DOHH2 (cell line): Measurements from ENCODE around the gene COQ4.
A peak's percentile ranks its signal among the peaks of the same experiment; 100 is the strongest.

ENCODE experiments used
- H3F3A ChIP-seq: fragments of 200-600 bp; sonication (generic), shearing (Covaris generic); 2 replicates; pipeline ENCODE4 v1.6.0; 2016; ENCODE audit warnings: antibody characterized with exemption, mild to moderate bottlenecking; ENCODE audit not compliant: control insufficient read depth, insufficient read depth
- H3K27ac ChIP-seq: fragments of 200-600 bp; sonication (generic); 2 replicates; pipeline ENCODE4 v1.5.1; 2014; ENCODE audit warnings: low read depth, mild to moderate bottlenecking, low read length, moderate library complexity
- H3K27me3 ChIP-seq: fragments of 200-600 bp; sonication (generic); 2 replicates; pipeline ENCODE4 v1.6.1; 2014; ENCODE audit warnings: mild to moderate bottlenecking, low read length, mixed read lengths; ENCODE audit not compliant: control insufficient read depth
- H3K36me3 ChIP-seq: fragments of 200-600 bp; sonication (generic); 2 replicates; pipeline ENCODE4 v1.6.1; 2014; ENCODE audit warnings: mild to moderate bottlenecking, low read length, moderate library complexity, mixed read lengths; ENCODE audit not compliant: control insufficient read depth
- H3K4me1 ChIP-seq: fragments of 200-600 bp; sonication (generic); 2 replicates; pipeline ENCODE4 v1.6.1; 2014; ENCODE audit warnings: mild to moderate bottlenecking, low read length, mixed read lengths; ENCODE audit not compliant: control insufficient read depth
- H3K4me2 ChIP-seq: fragments of 200-600 bp; sonication (generic); 2 replicates; pipeline ENCODE4 v1.6.0; 2014; ENCODE audit warnings: mild to moderate bottlenecking, low read length, moderate library complexity
- H3K4me3 ChIP-seq: fragments of 200-600 bp; sonication (generic); 2 replicates; pipeline ENCODE4 v1.5.1; 2014; ENCODE audit warnings: mild to moderate bottlenecking, low read length, mixed read lengths
- H3K79me2 ChIP-seq: fragments of 200-600 bp; sonication (generic); 2 replicates; pipeline ENCODE4 v1.6.1; 2014; ENCODE audit warnings: mild to moderate bottlenecking, low read length, mixed read lengths; ENCODE audit not compliant: control insufficient read depth
- H3K9me2 ChIP-seq: fragments of 200-600 bp; sonication (generic); replicated peaks from 2 replicates; pipeline ENCODE4 v1.6.1; 2014; ENCODE audit warnings: mild to moderate bottlenecking, low read length, mixed read lengths; ENCODE audit not compliant: control insufficient read depth
- H3K9me3 ChIP-seq: fragments of 200-600 bp; sonication (generic); 2 replicates; pipeline ENCODE4 v1.6.1; 2014; ENCODE audit warnings: antibody characterized with exemption, low read length, mixed read lengths; ENCODE audit not compliant: control insufficient read depth, insufficient read depth
- H4K20me1 ChIP-seq: fragments of 200-600 bp; sonication (generic); 2 replicates; pipeline ENCODE4 v1.6.0; 2014; ENCODE audit warnings: low read depth, mild to moderate bottlenecking, antibody characterized with exemption, low read length, moderate library complexity; ENCODE audit not compliant: control insufficient read depth, insufficient read depth
- CTCF ChIP-seq: fragments of 200-600 bp; sonication (generic); IDR thresholded peaks from one replicate; pipeline ENCODE4 v1.5.1; 2014; ENCODE audit warnings: antibody characterized with exemption, mild to moderate bottlenecking, low read depth, low read length; ENCODE audit not compliant: poor library complexity, severe bottlenecking
- EZH2phosphoT487 ChIP-seq: fragments of 200-600 bp; sonication (generic); IDR thresholded peaks from 2 replicates; pipeline ENCODE4 v1.6.1; 2017; ENCODE audit warnings: borderline replicate concordance, mild to moderate bottlenecking, antibody characterized with exemption, low read length, moderate library complexity, mixed read lengths

The COQ4 gene

GRCh38 chr9:128370367-128370751, 47.7 kb downstream of the COQ4 start:
- H3F3A ChIP-seq: 0 out of 2 replicates have a peak, but pooled peaks cover 2% of the 10 kb centered on the region
- no peaks in the 10 kb centered on the region for H3K27me3 ChIP-seq
- peak overlapping the region; percentile 93 for H3K4me2 ChIP-seq
- H3K36me3 ChIP-seq: peaks cover 25% of the 10 kb centered on the region
- H3K79me2 ChIP-seq: peaks cover 45% of the 10 kb centered on the region
- peaks cover 22% of the 10 kb centered on the region for H3K4me1 ChIP-seq
- no peak for TF ChIP-seq CTCF
- no peaks in the 10 kb centered on the region for H3K9me2 ChIP-seq
- H3K27ac ChIP-seq: peak overlapping the region; percentile 19; the same call in 1 of the 2 replicates
- peak overlapping the region; percentile 85 for H3K4me3 ChIP-seq
- peaks cover 15% of the 10 kb centered on the region for H4K20me1 ChIP-seq
- H3K9me3 ChIP-seq: no peaks in the 10 kb centered on the region

- H4K20me1 ChIP-seq: peaks cover 15% of the 10 kb centered on the region
- H3K79me2 ChIP-seq: peaks cover 51% of the 10 kb centered on the region
Measured at GRCh38 chr9:128370752-128371629, 48.4 kb downstream of the COQ4 start, which contains the start of gene URM1. Gene URM1 (plus strand): TSS chr9:128371374. CDS start chr9:128371381, 7 bp downstream.

GRCh38 chr9:128371630-128372117, 49.0 kb downstream of the COQ4 start:
- Histone ChIP-seq H3K4me3 (peak overlapping the region; percentile 85), H3K9me2 (no peaks in the 10 kb centered on the region), H3F3A (0 out of 2 replicates have a peak, but pooled peaks cover 2% of the 10 kb centered on the region), H3K4me2 (peak overlapping the region; percentile 92), H3K36me3 (peaks cover 25% of the 10 kb centered on the region), H3K4me1 (peaks cover 18% of the 10 kb centered on the region), H3K27me3 (no peaks in the 10 kb centered on the region), H3K9me3 (no peaks in the 10 kb centered on the region), H4K20me1 (peaks cover 15% of the 10 kb centered on the region), H3K79me2 (peaks cover 57% of the 10 kb centered on the region), H3K27ac (peak overlapping the region; percentile 31)
- no peak for TF ChIP-seq CTCF
- TF ChIP-seq EZH2phosphoT487: no peak

More at GRCh38 chr9:128370752-128371629, 48.4 kb downstream of the COQ4 start, which contains the start of gene URM1:
- H3K27me3 ChIP-seq: no peaks in the 10 kb centered on the region
- peaks cover 25% of the 10 kb centered on the region for H3K36me3 ChIP-seq
- H3K4me2 ChIP-seq: peak within 1 kb of the TSS; percentile 93
- H3F3A ChIP-seq: 0 out of 2 replicates have a peak, but pooled peaks cover 2% of the 10 kb centered on the region
- H3K4me3 ChIP-seq: peak within 1 kb of the TSS; percentile 85
- H3K4me1 ChIP-seq: peaks cover 18% of the 10 kb centered on the region
- TF ChIP-seq EZH2phosphoT487: no peak
- peak within 1 kb of the TSS; percentile 31 for H3K27ac ChIP-seq
- H3K9me3 ChIP-seq: no peaks in the 10 kb centered on the region
- no peaks in the 10 kb centered on the region for H3K9me2 ChIP-seq

- peaks cover 15% of the 10 kb centered on the region for H4K20me1 ChIP-seq
- peak overlapping the region; percentile 85 for H3K4me3 ChIP-seq
- H3K27me3 ChIP-seq: no peaks in the 10 kb centered on the region
- peaks cover 25% of the 10 kb centered on the region for H3K36me3 ChIP-seq
- no peaks in the 10 kb centered on the region for H3F3A ChIP-seq
- H3K27ac ChIP-seq: peak overlapping the region; percentile 31; the same call in 1 of the 2 replicates
- H3K79me2 ChIP-seq: peaks cover 62% of the 10 kb centered on the region
- H3K9me3 ChIP-seq: no peaks in the 10 kb centered on the region
- H3K4me2 ChIP-seq: peak overlapping the region; percentile 92
- no peak for TF ChIP-seq CTCF
- no peak for TF ChIP-seq EZH2phosphoT487
- H3K4me1 ChIP-seq: peaks cover 18% of the 10 kb centered on the region
- no peaks in the 10 kb centered on the region for H3K9me2 ChIP-seq
Measured at GRCh38 chr9:128372188-128372641, 49.6 kb downstream of the COQ4 start.
